ENCODE results near the gene LMAN2. TPM values are rescaled to one million over a fixed set of nuclear protein-coding genes. Genes with fewer than 3 reads are reported as not detected.
"Not testable (repeated sequence)": the region's sequence is repeated elsewhere in the genome, so short reads cannot be mapped to it uniquely, and the experiment has no call there.

LMAN2 gene
- total RNA-seq, 1 donor from 2014 or later, result 229 TPM

GRCh38 chr5:177362610-177363507, 11.4 kb upstream of the LMAN2 start:
- DNase-seq (ENCODE audit: low spot score in 2 of 2), result no peak
- H3K27me3 ChIP-seq, result no peaks in the 10 kb centered on the region
- peak overlapping the region; percentile 53 to 66 for H3K4me3 ChIP-seq
- no peaks in the 10 kb centered on the region for H3K9me3 ChIP-seq
- TF ChIP-seq CTCF (IDR thresholded peaks at IDR 0.05), result no peak
- peaks cover 7 to 18% of the 10 kb centered on the region in 2 donors for H3K4me1 ChIP-seq
- no peak overlapping the region for H3K27ac ChIP-seq
- H3K36me3 ChIP-seq, result no peaks in the 10 kb centered on the region
- intact Hi-C loops (cut with DNase I), result no loop called here

- no peak for DNase-seq (ENCODE audit: low spot score in 2 of 2)
- Histone ChIP-seq H3K27ac (no peak overlapping the region), H3K4me1 (peaks cover 5 to 14% of the 10 kb centered on the region in 2 donors)
Measured at GRCh38 chr5:177362292-177362609, 10.8 kb upstream of the LMAN2 start.

GRCh38 chr5:177361418-177362291, 10.2 kb upstream of the LMAN2 start:
- Histone ChIP-seq H3K4me3 (no peak overlapping the region), H3K36me3 (no peaks in the 10 kb centered on the region), H3K27ac (no peak overlapping the region), H3K4me1 (peaks cover 5 to 14% of the 10 kb centered on the region in 2 donors), H3K9me3 (no peaks in the 10 kb centered on the region), H3K27me3 (no peaks in the 10 kb centered on the region)
- no peak for TF ChIP-seq CTCF (IDR thresholded peaks at IDR 0.05)
- intact Hi-C loops (cut with DNase I), result no loop called here
- DNase-seq (ENCODE audit: low spot score in 2 of 2), result no peak

More at GRCh38 chr5:177362292-177362609, 10.8 kb upstream of the LMAN2 start:
- Histone ChIP-seq H3K36me3 (no peaks in the 10 kb centered on the region), H3K27me3 (no peaks in the 10 kb centered on the region), H3K4me3 (no peak overlapping the region), H3K9me3 (no peaks in the 10 kb centered on the region)
- intact Hi-C loops (cut with DNase I), result no loop called here
- TF ChIP-seq CTCF (IDR thresholded peaks at IDR 0.05), result no peak

GRCh38 chr5:177360740-177361139, 9.3 kb upstream of the LMAN2 start:
- H3K36me3 ChIP-seq; H3K9me3 ChIP-seq; DNase-seq (ENCODE audit: low spot score in 2 of 2); H3K4me3 ChIP-seq; H3K27me3 ChIP-seq; H3K4me1 ChIP-seq; intact Hi-C loops (cut with DNase I); H3K27ac ChIP-seq: not testable (repeated sequence)

GRCh38 chr5:177359860-177360259, 8.4 kb upstream of the LMAN2 start:
- intact Hi-C loops (cut with DNase I), result no loop called here
- Histone ChIP-seq H3K4me3 (no peak overlapping the region), H3K27me3 (no peaks in the 10 kb centered on the region), H3K36me3 (no peaks in the 10 kb centered on the region), H3K27ac (no peak overlapping the region), H3K4me1 (peaks cover 0 to 9% of the 10 kb centered on the region in 2 donors), H3K9me3 (no peaks in the 10 kb centered on the region)
- DNase-seq (ENCODE audit: low spot score in 2 of 2), result no peak
- no peak for TF ChIP-seq CTCF (IDR thresholded peaks at IDR 0.05)

GRCh38 chr5:177359451-177359851, 8.0 kb upstream of the LMAN2 start:
- no peaks in the 10 kb centered on the region for H3K27me3 ChIP-seq
- no peaks in the 10 kb centered on the region for H3K36me3 ChIP-seq
- H3K27ac ChIP-seq, result no peak overlapping the region
- no peaks in the 10 kb centered on the region for H3K9me3 ChIP-seq
- H3K4me3 ChIP-seq, result no peak overlapping the region
- H3K4me1 ChIP-seq, result peaks cover 0 to 9% of the 10 kb centered on the region in 2 donors
- intact Hi-C loops (cut with DNase I), result no loop called here
- TF ChIP-seq CTCF (IDR thresholded peaks at IDR 0.05), result no peak
- no peak for DNase-seq (ENCODE audit: low spot score in 2 of 2)

Measured in ascending aorta (tissue), 2 donors.